B cell (primary cell): ENCODE results near the gene ATP5MC2. TPM values are rescaled to one million over a fixed set of nuclear protein-coding genes. Genes with fewer than 3 reads are reported as not detected.

ENCODE experiments used
- ATAC-seq: fragments of 200-7000 bp; cut with Tn5 transposase; one replicate; pipeline ENCODE4 v1.10.0; 2021; ENCODE audit warnings: low read depth, mild to moderate bottlenecking, moderate number of reproducible peaks, moderate library complexity
- CTCF ChIA-PET: fragments of 350-600 bp; sonication (Branson Sonifier 250); formaldehyde crosslinking; loops from one replicate; lab custom pipeline; 2021; ENCODE audit warnings: antibody characterized with exemption, inconsistent platforms; lab: Charles Lee
- POLR2A ChIA-PET: fragments of 350-600 bp; sonication (Branson Sonifier 250); formaldehyde crosslinking; loops from one replicate; lab custom pipeline; 2021; ENCODE audit warnings: antibody characterized with exemption; lab: Charles Lee
- DNase-seq: peaks from one replicate; pipeline ENCODE4 v3.0.0; 2013
- H2AFZ ChIP-seq: 2 replicates; pipeline ENCODE4 v1.6.1; 2012; ENCODE audit warnings: mild to moderate bottlenecking, low read depth, low read length; ENCODE audit not compliant: insufficient read depth, poor library complexity, severe bottlenecking
- H3K27ac ChIP-seq, 2 donors: 1 replicate in 1 of 2; 2 replicates in 1 of 2; pipeline ENCODE4 v1.5.1; 2012 to 2013; ENCODE audit warnings: low read length in 2 of 2, mild to moderate bottlenecking in 2 of 2, moderate library complexity in 1 of 2
- H3K27me3 ChIP-seq, 4 experiments: fragments of 200-600 bp in 1 of 4; sonication (generic) in 1 of 4; replicated peaks in 1 of 4; 1 replicate in 2 of 4; 2 replicates in 2 of 4; pipeline versions ENCODE4 v1.6.1 to v1.7.0; 2013 to 2016; ENCODE audit warnings: low read length in 3 of 4, mild to moderate bottlenecking in 2 of 4, mixed read lengths in 1 of 4, moderate library complexity in 1 of 4; ENCODE audit not compliant: insufficient read depth in 4 of 4, control insufficient read depth in 3 of 4; ENCODE audit errors: control extremely low read depth in 1 of 4
- H3K36me3 ChIP-seq, 2 experiments: replicated peaks in 1 of 2; 1 replicate in 1 of 2; 2 replicates in 1 of 2; pipeline versions ENCODE4 v1.6.1 to v1.7.1; 2013; ENCODE audit warnings: low read length in 1 of 2; ENCODE audit not compliant: insufficient read depth in 2 of 2, control insufficient read depth in 1 of 2; ENCODE audit errors: control extremely low read depth in 1 of 2, extremely low read depth in 1 of 2
- H3K4me1 ChIP-seq, 2 donors: fragments of 200-600 bp in 1 of 2; sonication (generic) in 1 of 2; 1 replicate in 1 of 2; 2 replicates in 1 of 2; pipeline versions ENCODE4 v1.5.1 to v1.6.1; 2013 to 2017; ENCODE audit warnings: low read length in 2 of 2; ENCODE audit not compliant: control insufficient read depth in 2 of 2, insufficient read depth in 2 of 2
- H3K4me2 ChIP-seq: replicated peaks from 2 replicates; pipeline ENCODE3; 2012; ENCODE audit warnings: mild to moderate bottlenecking, low read depth, low read length; ENCODE audit not compliant: poor library complexity, severe bottlenecking
- H3K4me3 ChIP-seq, 5 experiments: fragments of 200-600 bp in 1 of 5; sonication (generic) in 1 of 5; 1 replicate in 3 of 5; 2 replicates in 2 of 5; pipeline versions ENCODE4 v1.5.1 to v1.7.0; 2011 to 2016; ENCODE audit warnings: low read length in 4 of 5, mild to moderate bottlenecking in 4 of 5, low read depth in 2 of 5, control low read depth in 1 of 5, moderate library complexity in 1 of 5; ENCODE audit not compliant: insufficient read depth in 1 of 5; ENCODE audit errors: control extremely low read depth in 1 of 5, extremely low read depth in 1 of 5
- H3K79me2 ChIP-seq: fragments of 200-600 bp; sonication (generic); one replicate; pipeline ENCODE4 v1.6.0; 2016; ENCODE audit warnings: low read length; ENCODE audit not compliant: control insufficient read depth, insufficient read depth
- H3K9ac ChIP-seq: fragments of 200-600 bp; sonication (generic); 2 replicates; pipeline ENCODE4 v1.6.1; 2017; ENCODE audit warnings: mild to moderate bottlenecking, low read length, moderate library complexity
- H3K9me3 ChIP-seq, 3 donors: one replicate each; pipeline versions ENCODE4 v1.6.1 to v1.7.1; 2013; ENCODE audit warnings: low read length in 2 of 3; ENCODE audit not compliant: control insufficient read depth in 2 of 3, insufficient read depth in 1 of 3; ENCODE audit errors: control extremely low read depth in 1 of 3
- H4K20me1 ChIP-seq: 2 replicates; pipeline ENCODE4 v1.6.0; 2012; ENCODE audit warnings: mild to moderate bottlenecking, low read length; ENCODE audit not compliant: insufficient read depth, control insufficient read depth, poor library complexity, severe bottlenecking
- H3K27ac Mint-ChIP-seq: one replicate; pipeline ENCODE4 v1.8.0; 2021; ENCODE audit warnings: mixed read lengths
- H3K27me3 Mint-ChIP-seq: one replicate; pipeline ENCODE4 v1.8.0; 2021; ENCODE audit warnings: mixed read lengths
- H3K4me1 Mint-ChIP-seq: one replicate; pipeline ENCODE4 v1.8.0; 2021; ENCODE audit warnings: mixed read lengths
- H3K4me3 Mint-ChIP-seq: one replicate; pipeline ENCODE4 v1.8.0; 2021; ENCODE audit warnings: mixed read lengths
- H3K9me3 Mint-ChIP-seq: one replicate; pipeline ENCODE4 v1.8.0; 2022; ENCODE audit warnings: mixed read lengths; ENCODE audit not compliant: insufficient read depth
- CTCF ChIP-seq: fragments of 200-600 bp; IDR thresholded peaks from one replicate; pipeline ENCODE4 v1.8.0; 2022; ENCODE audit warnings: antibody characterized with exemption, mild to moderate bottlenecking
- EZH2 ChIP-seq: IDR thresholded peaks from 2 replicates; pipeline ENCODE4 v1.6.1; 2012; ENCODE audit warnings: borderline replicate concordance, low read depth, mild to moderate bottlenecking, moderate library complexity, low read length; ENCODE audit not compliant: insufficient read depth, poor library complexity, severe bottlenecking
- WGBS: methylation state at CpG from one replicate; pipeline ENCODE4 v1.1.5; 2013; ENCODE audit warnings: missing lambda C conversion rate; ENCODE audit not compliant: insufficient coverage; 5-methylcytosine and 5-hydroxymethylcytosine counted together
- intact Hi-C: fragments of 100-400 bp; cut with micrococcal nuclease; formaldehyde crosslinking; loops from one replicate; pipeline ENCODE4 v1.10.0; 2022
- polyA plus RNA-seq: library from polyadenylated mRNA; depleted of rRNA; stranded (reverse); fragments of >200 nt; gene quantifications from 2 replicates; pipeline ENCODE4 v1.2.3, GENCODE V29; 2012
- total RNA-seq, 2 donors: library from RNA; stranded (reverse); fragments of 120-200 nt in 1 of 2; gene quantifications; 1 replicate in 1 of 2; 2 replicates in 1 of 2; pipeline versions ENCODE4 v1.2.3 to v1.2.4, GENCODE V29; 2013 to 2022

ATP5MC2 gene
- total and polyA plus RNA-seq, 2 donors (not counting 1 experiment from before 2014, with no cell fraction given) = 212 to 435 TPM

DNA sequence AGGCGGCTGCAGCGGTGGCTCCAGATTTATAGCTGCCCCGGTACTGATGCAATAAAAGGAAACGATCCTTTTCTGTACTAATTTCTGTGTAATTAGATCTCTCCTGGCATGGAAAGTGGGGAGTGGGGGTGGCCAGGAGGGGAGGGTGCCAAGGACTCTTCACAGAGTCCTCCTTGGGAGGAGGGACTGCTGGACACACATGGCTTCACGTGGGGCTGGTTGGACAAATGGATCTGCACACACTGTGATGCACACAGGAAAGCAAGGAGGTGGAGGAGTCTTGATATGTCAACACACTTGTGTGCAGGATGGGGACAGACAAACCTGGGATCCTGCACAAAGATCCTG, 23.8 kb upstream of the ATP5MC2 start:
- POLR2A ChIA-PET = no interaction called here
- WGBS = 34% methylated on average over 5 of the region's 5 CpGs
- peaks cover 25 to 29% of the 10 kb centered on the region in 2 donors for H3K4me1 ChIP-seq
- H3K79me2 ChIP-seq = no peaks in the 10 kb centered on the region
- TF ChIP-seq EZH2 = no peak
- no peak for TF ChIP-seq CTCF
- Mint-ChIP-seq H3K27me3 (peaks cover 82% of the 10 kb centered on the region), H3K27ac (no peak overlapping the region), H3K4me1 (peaks cover 24% of the 10 kb centered on the region), H3K9me3 (no peaks in the 10 kb centered on the region), H3K4me3 (no peak overlapping the region)
- no peaks in the 10 kb centered on the region for H4K20me1 ChIP-seq
- H3K36me3 ChIP-seq = no peaks in the 10 kb centered on the region
- H3K4me3 ChIP-seq = no peak overlapping the region
- no peak for ATAC-seq
- H2AFZ ChIP-seq = no peak overlapping the region
- CTCF ChIA-PET = interaction anchor here (0.8 to 9.0 kb wide), 11 partner anchors 11 to 516 kb away, joined by 3 to 143 read pairs (median 5); partner anchors contain the start of gene CISTR
- no peak overlapping the region for H3K4me2 ChIP-seq
- no peak overlapping the region for H3K9ac ChIP-seq
- intact Hi-C loops = loop anchor here (5.0 kb wide), 1 partner anchor 508 kb away; no protein-coding TSS in a partner anchor
- H3K27me3 ChIP-seq = peaks cover 3 to 69% (median 58%) of the 10 kb centered on the region in 4 experiments
- DNase-seq = no peak
- no peak overlapping the region for H3K27ac ChIP-seq
- H3K9me3 ChIP-seq = peaks cover 0 to 5% (median 0%) of the 10 kb centered on the region in 3 donors

DNA sequence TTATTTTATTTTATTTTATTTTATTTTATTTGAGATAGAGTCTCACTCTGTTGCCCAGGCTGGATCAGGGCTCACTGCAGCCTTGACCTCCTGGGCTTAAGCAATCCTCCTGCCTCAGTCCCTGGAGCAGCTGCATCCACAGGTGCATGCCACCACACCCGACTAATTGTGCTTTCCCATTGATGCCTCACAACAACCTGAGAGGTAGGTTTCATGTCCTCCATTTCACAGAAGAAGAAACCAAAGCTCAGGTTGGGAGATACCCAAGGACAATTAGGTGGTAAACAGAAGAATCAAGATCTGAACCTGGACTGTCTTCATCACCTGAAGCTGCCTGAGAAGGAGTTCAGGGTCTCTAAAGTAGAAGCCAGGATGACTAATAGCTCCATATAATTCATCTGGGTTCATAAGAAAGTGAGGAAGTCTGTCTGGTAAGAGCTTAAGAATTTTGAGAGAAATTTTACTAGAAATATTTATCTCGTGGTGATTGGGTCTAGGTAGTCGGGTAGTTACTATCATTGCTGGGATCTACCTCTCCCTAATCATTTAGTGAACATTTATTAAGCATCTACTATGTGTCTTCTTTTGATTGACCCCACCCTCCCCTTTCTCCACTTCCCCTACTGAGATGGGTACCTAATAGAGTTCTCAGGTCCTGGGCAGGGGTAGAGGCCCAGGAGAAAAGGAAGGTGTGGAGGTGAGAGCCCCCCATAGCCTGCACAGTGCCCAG, 23.2 kb upstream of the ATP5MC2 start:
- H3K9me3 Mint-ChIP-seq = no peaks in the 10 kb centered on the region
- Histone ChIP-seq H3K27me3 (peaks cover 3 to 71% (median 63%) of the 10 kb centered on the region in 4 experiments), H3K4me1 (peaks cover 29 to 34% of the 10 kb centered on the region in 2 donors), H3K9me3 (peaks cover 0 to 5% (median 0%) of the 10 kb centered on the region in 3 donors), H4K20me1 (no peaks in the 10 kb centered on the region), H3K79me2 (no peaks in the 10 kb centered on the region), H3K4me2 (no peak overlapping the region), H3K27ac (no peak overlapping the region), H3K36me3 (no peaks in the 10 kb centered on the region), H3K4me3 (no peak overlapping the region), H3K9ac (no peak overlapping the region), H2AFZ (no peak overlapping the region)
- ATAC-seq (no peak), DNase-seq (no peak)
- peaks cover 29% of the 10 kb centered on the region for H3K4me1 Mint-ChIP-seq
- no peak for TF ChIP-seq CTCF
- TF ChIP-seq EZH2 = no peak
- H3K27me3 Mint-ChIP-seq = peaks cover 84% of the 10 kb centered on the region
- WGBS = 60% methylated on average over 1 of the region's 3 CpGs
- CTCF ChIA-PET = interaction anchor here (0.9 to 9.0 kb wide), 7 partner anchors 11 to 516 kb away, joined by 3 to 143 read pairs (median 6); partner anchors contain the start of gene CISTR
- H3K4me3 Mint-ChIP-seq = no peak overlapping the region
- intact Hi-C loops = no loop called here
- POLR2A ChIA-PET = interaction anchor here (0.7 kb wide), 1 partner anchor 28 kb away, joined by 3 read pairs; the partner anchor contains the start of gene CALCOCO1
- H3K27ac Mint-ChIP-seq = no peak overlapping the region
